Fibroblast of lung (primary cell): Measurements from ENCODE around the gene PYGB. TPM values are rescaled to one million over a fixed set of nuclear protein-coding genes. Genes with fewer than 3 reads are reported as not detected.

Experiments
- DNase-seq, 2 donors: peaks; one replicate each; pipeline versions ENCODE4 v3.0.0 to v3.0.0-alpha.2; 2010; ENCODE audit warnings: low read depth in 2 of 2
- H2AFZ ChIP-seq: 2 replicates; pipeline ENCODE4 v1.5.1; 2012; ENCODE audit warnings: low read length, control low read depth, inconsistent platforms
- H3K27ac ChIP-seq: 2 replicates; pipeline ENCODE4 v1.5.1; 2011; ENCODE audit warnings: low read length, control low read depth; ENCODE audit not compliant: insufficient read depth
- H3K27me3 ChIP-seq: 2 replicates; pipeline ENCODE4 v1.5.1; 2011; ENCODE audit warnings: mild to moderate bottlenecking, low read length; ENCODE audit not compliant: control insufficient read depth, insufficient read depth
- H3K36me3 ChIP-seq: 2 replicates; pipeline ENCODE4 v1.5.1; 2011; ENCODE audit warnings: low read length; ENCODE audit not compliant: control insufficient read depth, insufficient read depth
- H3K4me1 ChIP-seq: 2 replicates; pipeline ENCODE4 v1.5.1; 2011; ENCODE audit warnings: low read length; ENCODE audit not compliant: control insufficient read depth, insufficient read depth; ENCODE audit errors: extremely low read depth
- H3K4me2 ChIP-seq: 2 replicates; pipeline ENCODE4 v1.5.1; 2011; ENCODE audit warnings: low read length, control low read depth; ENCODE audit not compliant: insufficient read depth; ENCODE audit errors: extremely low read depth
- H3K4me3 ChIP-seq, 4 experiments: fragments of 200-600 bp in 1 of 4; sonication (generic) in 1 of 4; replicated peaks in 1 of 4; 2 replicates each; pipeline ENCODE4 v1.5.1; 2011 to 2016; ENCODE audit warnings: low read length in 4 of 4, low read depth in 3 of 4, mild to moderate bottlenecking in 3 of 4, control low read depth in 2 of 4, inconsistent platforms in 1 of 4, mixed read lengths in 1 of 4; ENCODE audit not compliant: insufficient read depth in 1 of 4; ENCODE audit errors: control extremely low read depth in 1 of 4
- H3K79me2 ChIP-seq: 2 replicates; pipeline ENCODE4 v1.5.1; 2012; ENCODE audit warnings: mild to moderate bottlenecking, low read length, inconsistent platforms; ENCODE audit not compliant: control insufficient read depth, insufficient read depth
- H3K9ac ChIP-seq: 2 replicates; pipeline ENCODE4 v1.5.1; 2011; ENCODE audit warnings: mild to moderate bottlenecking, low read length, control low read depth; ENCODE audit not compliant: insufficient read depth
- H3K9me3 ChIP-seq: 2 replicates; pipeline ENCODE4 v1.5.1; 2012; ENCODE audit warnings: low read depth, low read length; ENCODE audit not compliant: control insufficient read depth, insufficient read depth
- H4K20me1 ChIP-seq: 2 replicates; pipeline ENCODE4 v1.5.1; 2011; ENCODE audit warnings: low read length; ENCODE audit not compliant: control insufficient read depth, insufficient read depth; ENCODE audit errors: extremely low read depth
- CTCF ChIP-seq, 2 donors: IDR thresholded peaks in 1 of 2; conservative IDR thresholded peaks in 1 of 2; 1 replicate in 1 of 2; 2 replicates in 1 of 2; pipeline ENCODE4 v1.5.1; 2011 to 2012; ENCODE audit warnings: low read length in 2 of 2, control low read depth in 1 of 2, inconsistent platforms in 1 of 2, low read depth in 1 of 2, mild to moderate bottlenecking in 1 of 2
- EZH2 ChIP-seq: IDR thresholded peaks from 2 replicates; pipeline ENCODE4 v1.5.1; 2012; ENCODE audit warnings: low read length, control low read depth, mild to moderate bottlenecking; ENCODE audit errors: missing control alignments
- polyA plus RNA-seq, 2 donors: library from polyadenylated mRNA; depleted of rRNA in 1 of 2; stranded (reverse) in 1 of 2; unstranded in 1 of 2; fragments of >200 nt; gene quantifications; 2 replicates each; pipeline ENCODE4 v1.2.1, GENCODE V29; 2011 to 2012; ENCODE audit warnings: missing spikeins in 1 of 2
- total RNA-seq: library from RNA; depleted of rRNA; stranded (reverse); fragments of >200 nt; gene quantifications from 2 replicates; pipeline ENCODE4 v1.2.1, GENCODE V29; 2014

Gene PYGB
- total and polyA plus RNA-seq, 2 donors (not counting 1 experiment from before 2014, with no cell fraction given): 37.0 to 89.5 TPM

GRCh38 chr20:25308083-25308491 is 60.2 kb downstream of the PYGB start:
- Histone ChIP-seq H3K4me3 (no peak overlapping the region), H3K79me2 (no peaks in the 10 kb centered on the region), H3K27me3 (no peaks in the 10 kb centered on the region), H3K9ac (no peak overlapping the region), H3K36me3 (peaks cover 6% of the 10 kb centered on the region), H3K4me1 (peaks cover 24% of the 10 kb centered on the region), H3K4me2 (no peak overlapping the region), H3K27ac (peak overlapping the region; percentile 99), H4K20me1 (no peaks in the 10 kb centered on the region), H2AFZ (no peak overlapping the region), H3K9me3 (no peaks in the 10 kb centered on the region)
- DNase-seq: no peak
- TF ChIP-seq EZH2 (no peak), CTCF (conservative IDR thresholded peaks at IDR 0.05 in 1 of 2, IDR thresholded peaks at IDR 0.05 in 1 of 2; ENCODE audit: low read depth in 1 of 2, low read length in 2 of 2) (no peak)

GRCh38 chr20:25308671-25309394 is 60.9 kb downstream of the PYGB start:
- no peaks in the 10 kb centered on the region for H3K9me3 ChIP-seq
- peak overlapping the region; percentile 99 for H3K27ac ChIP-seq
- H3K4me3 ChIP-seq: no peak overlapping the region
- DNase-seq: peak; percentile 79 to 82
- H3K4me1 ChIP-seq: peaks cover 27% of the 10 kb centered on the region
- H4K20me1 ChIP-seq: no peaks in the 10 kb centered on the region
- TF ChIP-seq CTCF (conservative IDR thresholded peaks at IDR 0.05 in 1 of 2, IDR thresholded peaks at IDR 0.05 in 1 of 2; ENCODE audit: low read depth in 1 of 2, low read length in 2 of 2) (no peak), EZH2 (no peak)
- H2AFZ ChIP-seq: no peak overlapping the region
- no peaks in the 10 kb centered on the region for H3K79me2 ChIP-seq
- no peaks in the 10 kb centered on the region for H3K27me3 ChIP-seq
- H3K4me2 ChIP-seq: no peak overlapping the region
- H3K9ac ChIP-seq: no peak overlapping the region
- peaks cover 2% of the 10 kb centered on the region for H3K36me3 ChIP-seq

- H3K9ac ChIP-seq: peak overlapping the region; percentile 68
- peaks cover 28% of the 10 kb centered on the region for H3K4me1 ChIP-seq
- TF ChIP-seq CTCF (conservative IDR thresholded peaks at IDR 0.05 in 1 of 2, IDR thresholded peaks at IDR 0.05 in 1 of 2; ENCODE audit: low read depth in 1 of 2, low read length in 2 of 2) (no peak), EZH2 (no peak)
- H3K4me2 ChIP-seq: peak overlapping the region; percentile 98
- H3K79me2 ChIP-seq: no peaks in the 10 kb centered on the region
- no peaks in the 10 kb centered on the region for H4K20me1 ChIP-seq
- peaks cover 2% of the 10 kb centered on the region for H3K36me3 ChIP-seq
- H3K4me3 ChIP-seq: peak overlapping the region in 3 of 4 experiments; percentile 2 to 42 (median 26)
- DNase-seq: peak; percentile 79 to 90
- no peaks in the 10 kb centered on the region for H3K27me3 ChIP-seq
- no peak overlapping the region for H2AFZ ChIP-seq
- H3K27ac ChIP-seq: peak overlapping the region; percentile 99
- H3K9me3 ChIP-seq: no peaks in the 10 kb centered on the region
Measured at GRCh38 chr20:25309395-25310267, 61.7 kb downstream of the PYGB start.
